Stimulated activated CD8-positive, alpha-beta memory T cell treated with anti-CD3 and anti-CD28 coated beads, Interleukin-4, amount 100 ng/mL, for 24 hours (primary cell): ENCODE measurements around the gene TRMU.
"Not testable (repeated sequence)": the region's sequence is repeated elsewhere in the genome, so short reads cannot be mapped to it uniquely, and the experiment has no call there.

Source experiments
- DNase-seq: peaks from one replicate; pipeline ENCODE4 v3.0.0-alpha.2; 2020; ENCODE audit warnings: low read depth

The TRMU gene

GRCh38 chr22:46388647-46389046, 53.1 kb downstream of the TRMU start:
- DNase-seq, result no peak

GRCh38 chr22:46389081-46389480, 53.6 kb downstream of the TRMU start:
- DNase-seq, result no peak

GRCh38 chr22:46390105-46390651, 54.7 kb downstream of the TRMU start:
- no peak for DNase-seq

DNA sequence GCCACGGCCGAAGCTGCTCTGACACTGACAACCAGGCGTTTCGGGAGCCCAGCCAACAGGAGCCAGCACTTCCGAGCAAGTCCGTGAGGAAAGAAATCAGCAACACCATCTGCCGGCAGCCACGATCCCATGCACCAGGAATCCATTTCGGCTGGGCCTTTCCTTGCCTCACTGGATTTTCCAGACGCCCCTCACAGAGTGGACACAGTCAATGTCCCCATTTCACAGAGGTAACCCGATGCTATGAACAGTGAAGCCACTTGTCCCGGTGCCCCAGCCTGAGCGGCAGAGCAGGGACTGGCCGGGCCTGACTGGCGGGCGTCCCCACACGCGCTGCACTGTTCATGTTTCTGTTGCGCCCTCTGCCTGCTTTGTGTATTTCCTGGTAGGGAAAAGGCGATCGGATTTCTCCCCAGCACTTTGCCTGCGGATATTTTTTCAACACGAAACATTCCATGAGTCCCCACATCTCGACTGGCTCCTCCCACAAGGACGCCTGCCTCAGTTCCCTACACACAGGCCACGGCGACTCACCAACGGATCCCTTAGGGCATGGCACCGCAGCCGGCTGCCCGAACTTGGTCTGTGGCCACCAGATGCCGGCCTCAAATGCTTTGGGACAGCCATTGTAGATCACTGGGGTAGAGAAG, 55.3 kb downstream of the TRMU start:
- no peak for DNase-seq

DNA sequence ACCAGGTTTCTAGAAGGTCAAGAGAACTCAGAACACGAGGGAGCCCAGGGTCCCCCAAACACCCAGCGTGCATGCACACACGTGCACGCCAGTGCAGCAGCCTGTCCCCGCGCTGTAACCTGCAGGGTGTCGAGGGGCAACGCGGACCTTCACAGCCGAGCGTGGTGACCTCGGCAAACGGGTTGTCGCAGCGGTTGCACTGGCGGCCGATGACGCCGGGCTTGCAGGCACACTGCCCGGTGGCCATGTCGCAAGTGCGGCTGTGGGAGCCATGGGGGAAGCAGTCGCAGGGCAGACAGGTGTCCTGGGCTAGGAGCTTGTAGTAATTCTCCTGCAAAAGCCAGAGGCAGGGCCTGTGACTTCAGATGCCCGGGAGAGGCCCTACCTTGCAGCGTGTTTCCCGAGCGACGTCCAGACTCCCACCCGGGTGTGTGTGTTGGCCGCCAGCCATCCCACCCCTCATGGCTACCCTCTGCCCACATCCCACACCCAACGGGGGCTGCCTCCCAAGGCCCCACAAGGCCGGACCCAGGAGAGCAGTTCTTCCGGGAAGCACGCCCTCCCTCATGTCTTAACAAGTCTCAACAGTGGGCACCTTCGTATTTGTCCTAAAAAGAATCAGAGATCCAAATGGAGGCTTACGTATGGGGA, 56.1 kb downstream of the TRMU start:
- no peak for DNase-seq

GRCh38 chr22:46392137-46392844, 56.8 kb downstream of the TRMU start:
- DNase-seq, result no peak

DNA sequence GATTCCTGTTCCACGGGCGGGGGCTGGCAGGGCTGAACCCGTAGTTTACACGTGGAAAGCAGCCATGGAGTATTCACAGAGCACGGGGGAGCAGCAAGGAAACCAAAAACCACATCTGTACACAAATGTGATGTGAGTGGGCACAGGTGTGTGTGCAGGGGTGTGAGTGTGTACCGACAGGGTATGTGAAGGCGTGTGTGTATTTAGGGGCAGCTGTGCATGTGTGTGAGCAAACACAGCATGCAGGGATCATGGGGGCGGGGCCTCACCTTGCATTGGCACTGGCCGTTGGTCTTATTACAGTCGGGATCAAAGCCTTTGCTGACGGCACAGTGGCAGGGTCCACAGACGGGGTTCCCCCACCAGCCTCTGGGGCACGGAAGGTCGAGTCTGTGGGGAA, 58.4 kb downstream of the TRMU start:
- no peak for DNase-seq

- DNase-seq, result no peak
These were observed 59.1 kb downstream of the TRMU start for GRCh38 chr22:46394622-46395021.

DNA sequence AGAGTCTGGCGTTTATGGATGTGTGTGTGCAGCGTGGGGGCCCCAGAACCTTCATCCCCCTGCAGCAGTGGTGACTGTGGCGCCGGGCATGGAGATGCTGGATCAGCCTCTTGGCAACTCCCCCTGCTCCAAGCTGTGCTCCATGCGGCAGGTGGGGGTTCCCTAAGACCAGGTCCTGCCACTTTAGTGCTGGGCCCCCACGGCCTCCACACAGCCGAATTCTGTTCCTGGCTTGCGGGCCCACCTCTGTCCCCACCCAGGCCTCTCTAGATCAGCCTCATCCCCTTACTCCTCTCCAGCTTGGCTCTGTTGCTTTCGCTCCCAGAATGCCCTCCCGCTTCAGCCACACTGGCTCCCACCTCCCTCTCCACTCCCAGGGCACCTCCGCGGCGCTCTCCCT, 59.6 kb downstream of the TRMU start:
- no peak for DNase-seq

DNA sequence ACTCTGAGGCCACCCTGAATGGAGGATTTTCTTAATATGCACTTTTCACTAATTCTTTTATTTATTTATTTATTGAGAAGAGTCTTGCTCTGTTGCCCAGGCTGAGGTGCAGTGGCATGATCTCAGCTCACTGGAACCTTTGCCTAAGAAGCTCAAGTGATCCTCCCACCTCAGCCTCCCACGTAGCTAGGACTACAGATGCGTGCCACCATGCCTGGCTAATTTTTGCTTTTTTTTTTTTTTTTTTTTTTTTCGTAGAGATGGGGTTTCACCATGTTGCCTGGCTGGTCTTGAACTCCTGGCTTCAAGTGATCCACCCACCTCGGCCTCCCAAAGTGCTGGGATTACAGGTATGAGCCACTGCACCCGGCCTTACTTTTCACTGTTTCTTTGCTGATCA, 61.5 kb downstream of the TRMU start:
- DNase-seq, result not testable (repeated sequence)

DNA sequence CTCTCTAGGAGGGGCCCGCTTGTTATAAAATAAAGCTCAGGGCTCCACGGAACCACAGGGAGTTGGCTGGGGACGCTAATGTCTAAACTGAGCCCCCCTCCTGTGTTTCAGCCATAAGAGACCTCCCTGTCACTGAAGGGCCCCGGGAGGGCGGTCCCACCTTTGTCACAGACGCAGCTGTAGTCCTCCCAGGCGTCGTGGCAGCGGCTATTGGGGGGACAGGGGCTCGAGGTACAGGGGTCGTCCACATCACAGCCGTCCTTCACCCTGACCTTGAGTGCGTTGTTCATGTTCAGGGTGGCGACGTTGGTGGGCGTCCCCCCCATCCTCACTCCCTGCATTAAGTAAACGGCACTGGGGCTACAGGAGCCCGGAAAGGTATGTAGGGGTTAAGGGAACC, 62.0 kb downstream of the TRMU start:
- DNase-seq, result no peak

DNA sequence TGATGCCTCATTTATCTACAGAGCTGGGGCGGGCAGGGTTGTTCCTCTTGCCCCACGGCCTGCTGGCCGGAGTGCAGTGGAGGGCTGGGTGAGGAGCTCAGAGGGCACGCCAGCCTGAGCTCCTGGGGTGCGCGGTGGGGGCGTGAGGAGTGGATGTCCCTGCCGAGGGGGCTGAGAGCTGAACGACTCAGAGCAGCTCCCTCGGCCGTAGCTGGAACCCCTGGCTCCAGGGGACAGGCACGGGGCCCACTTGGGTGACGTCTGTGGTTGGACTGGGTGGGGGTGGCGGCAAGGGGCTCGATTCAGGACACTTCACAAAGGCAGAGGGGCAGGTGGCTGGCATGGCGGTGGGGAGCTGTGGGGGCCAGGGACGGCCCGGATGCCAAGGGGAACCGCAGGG, 62.4 kb downstream of the TRMU start:
- no peak for DNase-seq

GRCh38 chr22:46399251-46400024, 63.9 kb downstream of the TRMU start:
- DNase-seq, result no peak

- DNase-seq, result no peak
These were observed 65.9 kb downstream of the TRMU start for GRCh38 chr22:46401370-46401769.

- no peak for DNase-seq
These were observed 67.0 kb downstream of the TRMU start for GRCh38 chr22:46402505-46402904.

GRCh38 chr22:46403880-46404279, 68.4 kb downstream of the TRMU start:
- not testable (repeated sequence) for DNase-seq

DNA sequence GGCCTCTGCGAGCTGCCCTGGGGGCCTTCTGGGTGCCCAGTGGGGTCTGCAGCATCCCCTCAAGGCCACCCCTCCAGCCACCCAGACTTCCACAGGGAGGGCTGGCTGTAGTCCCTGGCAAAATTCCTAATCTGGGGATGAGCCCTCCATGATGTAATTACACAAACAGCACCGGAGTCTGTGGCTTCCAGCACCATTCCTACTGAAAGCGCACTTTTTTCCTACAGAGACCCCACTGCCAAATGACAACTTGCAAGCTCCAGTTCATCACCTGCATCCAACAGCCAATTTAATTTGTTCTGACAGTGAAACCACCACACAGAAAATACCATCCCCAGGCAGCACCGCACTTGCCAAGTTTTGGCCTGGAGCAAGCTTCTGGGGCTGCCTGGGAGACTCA, 70.4 kb downstream of the TRMU start:
- no peak for DNase-seq

- no peak for DNase-seq
These were observed 70.8 kb downstream of the TRMU start for GRCh38 chr22:46406349-46406748.

DNA sequence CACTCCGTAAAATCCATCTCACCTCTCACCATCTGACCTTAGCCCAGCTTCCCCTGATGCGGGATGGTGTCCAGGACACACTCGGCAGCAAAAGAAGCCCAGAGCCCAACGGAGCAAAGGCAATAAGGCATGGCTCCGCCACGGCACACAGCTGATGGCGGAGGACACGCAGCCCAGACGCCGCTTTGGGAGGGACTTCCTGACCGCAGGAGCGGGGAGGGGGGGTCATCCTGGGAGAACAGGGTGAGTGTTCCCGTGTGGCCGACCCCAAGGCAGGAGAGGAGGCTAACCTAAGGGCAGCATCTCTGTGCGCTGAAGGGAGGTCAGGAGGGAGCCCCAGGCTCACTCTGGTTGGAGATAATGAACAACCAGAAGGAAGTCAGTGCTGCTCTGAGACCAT, 71.3 kb downstream of the TRMU start:
- no peak for DNase-seq
